COR-L47 (cell line): ENCODE data around the gene S100A2.

Experiments used
- DNase-seq: peaks from one replicate; lab custom pipeline; 2025; lab: John Stamatoyannopoulos, UW

Gene S100A2

DNA sequence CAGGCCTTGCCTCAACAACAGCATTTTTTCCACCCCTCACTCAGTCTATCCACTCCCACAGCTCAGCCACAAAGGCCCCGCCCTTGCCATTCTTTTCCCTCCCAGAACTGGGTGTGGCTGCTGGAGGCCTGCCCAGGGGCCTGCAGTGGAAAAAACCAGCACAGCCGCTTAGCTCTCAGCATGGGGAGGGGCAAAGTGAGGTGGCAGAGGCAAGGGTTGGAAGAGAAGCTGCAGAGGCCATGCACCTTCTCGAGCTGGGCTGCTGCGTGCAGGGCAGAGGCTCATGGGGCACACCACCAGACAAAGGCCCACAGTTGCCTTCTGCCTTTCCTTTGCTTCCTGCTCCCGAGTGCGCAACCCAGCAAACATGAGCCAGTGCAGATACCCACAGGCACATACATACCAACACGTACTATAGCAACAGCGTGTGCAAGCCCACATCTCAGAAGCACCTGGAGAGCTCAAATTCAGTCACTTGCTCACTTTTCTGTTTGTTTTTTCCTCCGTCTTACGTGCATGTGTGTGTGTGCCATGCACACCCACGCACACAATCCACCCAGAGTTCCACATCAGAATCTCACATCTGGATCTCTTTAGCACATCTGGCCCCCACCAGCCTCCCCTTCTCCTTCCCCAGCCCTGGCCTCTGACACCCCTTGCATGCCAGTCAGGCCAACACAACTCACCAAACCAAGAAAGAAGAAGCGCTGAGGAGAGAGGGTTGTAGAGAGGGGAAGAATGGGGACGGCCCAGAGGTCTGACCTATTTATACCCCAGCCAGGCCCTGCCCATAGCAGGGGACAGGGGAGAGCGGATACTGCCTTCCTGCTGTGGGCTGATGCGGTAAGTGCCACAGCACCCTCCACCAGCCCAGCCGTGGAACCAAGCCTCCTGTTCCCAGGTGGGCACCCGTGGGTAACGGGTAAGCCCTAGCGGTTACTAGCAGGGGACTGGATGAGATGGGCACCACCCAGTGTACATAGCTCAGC, 20.3 kb downstream of the S100A2 start, which contains the start of gene S100A4:
Gene S100A4 (minus strand): TSS at position 740 of the 989 bp plus-strand sequence. CDS start 1,012 bp downstream, outside the sequence.
- DNase-seq, result peak; percentile 95

DNA sequence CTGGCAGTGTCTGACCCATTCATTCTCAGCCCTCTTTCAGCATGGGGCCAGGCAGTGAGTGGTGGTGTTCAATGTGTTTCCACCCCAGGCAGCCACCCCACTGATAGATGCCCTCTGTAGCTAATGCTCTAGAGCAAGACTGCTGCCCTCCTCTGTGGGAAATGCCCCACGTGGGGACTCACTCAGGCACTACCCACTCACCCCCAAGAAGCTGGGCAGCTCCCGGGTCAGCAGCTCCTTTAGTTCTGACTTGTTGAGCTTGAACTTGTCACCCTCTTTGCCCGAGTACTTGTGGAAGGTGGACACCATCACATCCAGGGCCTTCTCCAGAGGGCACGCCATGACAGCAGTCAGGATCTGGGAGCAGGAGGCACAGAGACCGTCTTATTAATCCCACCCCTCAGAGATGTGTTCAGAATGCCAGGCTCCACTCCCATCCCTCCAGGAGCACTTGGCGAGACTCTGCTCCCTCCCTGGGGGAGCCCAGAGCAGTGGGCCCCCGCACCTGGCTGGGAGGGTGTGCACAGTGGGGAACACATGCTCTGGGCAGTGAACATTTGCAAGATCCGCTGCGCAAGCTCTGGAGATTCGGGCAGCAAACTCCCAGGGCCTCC, 21.1 kb downstream of the S100A2 start:
- DNase-seq, result no peak

DNA sequence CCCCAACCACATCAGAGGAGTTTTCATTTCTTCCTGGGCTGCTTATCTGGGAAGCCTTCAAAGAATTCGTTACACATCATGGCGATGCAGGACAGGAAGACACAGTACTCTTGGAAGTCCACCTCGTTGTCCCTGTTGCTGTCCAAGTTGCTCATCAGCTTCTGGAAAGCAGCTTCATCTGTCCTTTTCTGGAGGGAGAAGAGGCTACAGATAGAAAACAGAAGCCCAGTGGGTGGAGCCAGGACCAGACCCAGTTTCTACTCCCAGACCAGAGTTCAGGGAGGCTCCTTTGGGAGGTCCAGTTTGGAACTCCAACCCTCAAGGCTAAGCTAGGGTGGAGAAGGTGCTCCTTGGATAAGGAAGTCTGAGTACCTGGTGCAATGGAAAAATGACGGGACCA, 21.9 kb downstream of the S100A2 start:
- DNase-seq, result no peak

DNA sequence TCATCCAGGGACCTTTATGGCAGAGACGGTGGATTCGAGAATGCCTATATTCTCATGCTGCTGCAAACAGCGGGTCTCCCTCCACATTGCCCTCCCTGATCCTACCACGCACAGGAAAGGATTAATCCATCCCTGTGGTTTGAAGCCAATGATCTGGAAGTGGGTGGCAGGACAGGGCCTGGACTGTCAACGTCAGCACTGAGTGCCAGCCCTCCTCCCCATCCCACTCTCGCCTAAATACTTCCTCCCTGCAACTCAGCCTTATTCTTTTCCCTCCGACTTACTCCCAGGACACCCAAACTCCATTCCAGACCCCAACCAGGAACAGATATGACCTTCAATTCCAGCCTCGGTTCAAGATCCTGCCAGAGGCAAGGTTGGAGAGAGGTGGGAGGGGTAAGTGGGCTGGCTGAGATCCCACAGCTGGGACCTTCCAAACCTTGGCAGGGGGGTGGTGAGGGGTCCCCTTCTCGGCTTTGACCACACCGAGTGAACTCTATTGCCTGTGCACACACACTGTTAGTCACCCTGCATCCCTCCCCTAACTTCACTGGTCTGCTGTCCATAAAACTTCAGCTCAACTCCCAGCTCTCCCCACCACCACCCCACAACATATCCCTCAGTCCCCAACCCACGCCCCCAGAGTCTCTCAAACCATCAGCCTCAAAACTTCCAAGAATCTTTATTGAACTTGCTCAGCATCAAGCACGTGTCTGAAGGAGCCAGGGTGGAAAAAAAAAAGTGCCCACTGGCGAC, 22.5 kb downstream of the S100A2 start:
- DNase-seq, result no peak

DNA sequence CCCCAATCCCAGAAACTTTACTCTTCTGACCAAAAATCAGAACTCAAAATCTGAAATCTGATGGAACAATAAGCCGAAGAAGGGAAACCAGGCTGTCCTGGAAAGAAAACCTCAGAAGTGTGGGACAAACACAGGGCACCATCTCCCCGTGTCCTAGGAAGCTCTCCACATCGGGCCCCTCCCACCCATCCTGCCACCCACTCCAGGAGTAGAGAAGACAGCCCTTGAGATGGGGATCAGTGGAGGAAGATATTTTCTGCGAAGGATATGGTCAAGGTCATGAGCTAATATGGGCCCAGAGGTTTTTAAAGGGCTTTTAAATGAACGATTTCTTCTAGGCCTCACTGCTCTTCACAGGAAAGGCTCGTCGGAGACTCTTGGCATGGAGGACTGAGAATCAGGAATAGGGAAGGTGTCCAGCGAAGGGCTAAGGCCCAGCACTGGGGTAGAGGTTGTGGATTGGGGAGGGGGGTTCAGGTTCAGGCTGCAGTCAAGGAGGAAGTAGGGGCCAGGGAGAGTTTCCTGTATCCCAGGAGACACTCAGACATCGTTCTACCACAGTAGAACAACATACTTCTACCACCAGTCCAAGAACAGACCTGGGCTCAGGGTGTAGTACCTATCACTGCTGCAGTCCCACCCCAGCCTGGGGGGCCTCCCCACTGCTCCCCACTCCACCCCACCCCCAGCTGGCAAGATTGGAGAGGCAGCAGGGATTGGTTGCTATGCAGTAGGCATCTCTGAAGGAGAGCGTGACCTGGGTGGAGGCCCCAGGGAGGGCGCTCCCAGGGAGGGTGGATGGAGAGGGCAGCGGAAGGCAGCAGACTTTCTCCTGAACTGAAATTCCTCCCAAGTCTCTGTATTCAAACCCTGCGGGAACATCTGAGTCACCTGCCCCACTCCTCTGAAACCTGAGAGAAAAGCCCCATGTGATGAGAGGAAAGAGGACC, 23.7 kb downstream of the S100A2 start:
- DNase-seq, result no peak

DNA sequence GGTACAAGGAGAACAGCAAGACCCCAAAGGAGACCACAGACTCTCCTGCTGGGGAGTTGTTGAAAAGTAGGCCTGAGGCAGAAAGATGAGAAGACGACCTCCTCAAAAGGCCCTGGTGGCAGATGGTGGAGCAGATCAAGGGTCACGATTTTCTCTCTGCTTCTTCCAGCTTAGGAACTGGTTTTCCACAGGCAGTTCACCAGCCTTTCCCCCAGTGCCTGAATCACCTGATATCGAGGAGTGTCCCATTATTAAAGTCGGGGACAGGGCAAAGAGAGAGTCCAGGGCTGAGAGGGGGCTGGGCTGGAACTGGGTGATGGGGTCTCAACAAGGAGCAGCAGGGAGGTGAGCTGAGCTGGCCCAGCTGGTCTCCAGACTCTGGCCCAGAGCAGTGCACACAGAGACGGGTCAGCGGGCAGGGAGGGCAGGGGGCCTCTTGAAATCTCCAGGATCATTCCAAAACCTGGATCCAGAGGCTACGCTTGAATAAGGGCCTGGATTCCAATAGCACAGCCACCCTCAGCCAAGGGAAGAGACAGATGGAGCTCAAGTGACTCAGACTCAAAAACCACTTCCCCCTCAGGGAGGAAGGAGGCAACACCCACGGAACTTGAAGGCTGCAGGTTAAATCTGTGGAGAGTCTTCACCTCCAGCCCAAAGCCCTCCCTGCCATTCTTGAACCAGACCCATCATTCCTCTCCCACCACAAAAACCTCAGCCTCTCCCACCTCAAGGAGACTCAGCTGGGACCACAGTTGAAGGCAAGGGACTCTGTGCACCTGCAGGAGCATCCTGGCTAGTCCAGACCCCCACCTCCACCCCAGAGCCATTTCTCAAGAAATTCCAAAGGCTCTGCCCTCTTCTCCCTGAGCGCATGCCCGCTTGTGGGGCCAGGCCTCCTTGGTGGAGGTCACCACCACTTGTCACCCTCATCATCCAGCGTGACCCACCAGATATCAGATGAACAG, 25.0 kb downstream of the S100A2 start, which contains the start of gene S100A5:
Gene S100A5 (minus strand): TSS at position 541 of the 968 bp plus-strand sequence. CDS start 743 bp downstream, outside the sequence.
- no peak for DNase-seq

DNA sequence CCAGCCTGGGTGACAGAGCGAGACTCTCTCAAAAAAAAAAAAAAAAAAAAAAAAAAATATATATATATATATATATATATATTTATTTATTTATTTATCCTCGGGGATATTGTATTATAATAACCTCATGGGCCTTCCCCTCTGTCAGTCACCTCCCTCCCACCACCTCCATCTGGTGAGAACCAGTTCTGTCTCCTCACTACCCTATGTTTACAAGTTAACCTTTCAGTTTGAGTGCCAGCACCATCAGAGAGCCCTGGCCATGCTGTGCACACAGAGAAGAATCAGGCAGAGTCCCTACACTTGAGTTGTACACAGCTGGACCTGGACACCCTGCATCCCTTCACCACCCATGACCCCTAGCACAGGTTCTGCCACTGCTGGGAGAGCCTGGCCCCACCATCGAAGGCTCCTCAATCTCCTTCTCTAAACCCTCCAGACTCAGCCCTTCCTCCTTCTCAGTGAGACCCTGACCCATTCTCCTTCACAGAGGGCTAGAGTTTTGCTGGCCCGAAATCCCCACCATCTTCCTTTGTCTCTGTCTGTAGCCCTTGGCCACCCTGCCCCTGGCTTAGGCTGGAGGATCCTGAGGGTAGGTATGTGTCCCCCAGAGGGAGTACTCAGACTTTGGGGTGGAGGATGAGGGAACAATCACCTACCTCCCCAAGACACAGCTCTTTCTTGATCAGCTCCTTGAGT, 26.1 kb downstream of the S100A2 start:
- no peak for DNase-seq

DNA sequence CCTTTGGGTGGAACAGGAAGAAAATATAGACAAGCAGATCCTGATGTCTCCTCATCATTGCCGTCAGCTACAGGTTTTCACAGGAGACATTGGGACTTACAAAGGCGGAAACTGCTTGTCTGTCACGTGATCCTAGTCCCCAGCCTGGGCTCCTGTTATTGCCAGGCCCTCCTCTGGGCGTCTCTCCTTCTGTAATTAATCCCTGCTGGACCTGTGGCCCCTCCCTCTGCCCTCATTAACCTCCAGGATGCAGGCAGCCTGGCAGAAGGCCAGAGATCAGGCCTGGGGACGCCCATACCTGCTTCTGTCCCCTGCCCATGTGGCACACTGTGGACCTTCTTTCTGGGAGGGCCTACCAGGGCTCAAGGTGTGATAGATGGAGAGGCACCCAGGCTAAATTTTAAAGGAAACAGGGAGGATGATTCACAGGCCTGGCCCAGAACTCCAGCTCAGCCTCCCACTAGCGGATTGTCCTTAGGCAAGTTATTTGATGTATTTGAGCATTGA, 27.3 kb downstream of the S100A2 start:
- DNase-seq, result no peak

DNA sequence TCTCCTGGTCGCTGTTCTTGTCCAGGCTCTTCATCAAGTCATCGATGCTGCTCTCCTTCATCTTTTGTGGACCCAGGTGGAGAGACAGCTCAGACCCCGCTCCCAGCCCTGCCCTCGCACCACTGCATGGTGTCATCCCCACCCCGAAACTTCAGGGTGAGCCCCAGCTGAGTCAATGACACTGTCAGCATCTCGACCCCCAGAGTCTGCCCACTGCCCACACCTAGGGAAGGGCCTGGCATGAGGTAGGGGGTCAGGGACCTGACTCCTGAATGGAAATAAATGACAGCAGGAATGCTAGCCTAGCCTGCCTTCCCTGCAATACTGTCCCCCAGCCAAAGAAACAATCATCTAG, 28.3 kb downstream of the S100A2 start:
- no peak for DNase-seq

DNA sequence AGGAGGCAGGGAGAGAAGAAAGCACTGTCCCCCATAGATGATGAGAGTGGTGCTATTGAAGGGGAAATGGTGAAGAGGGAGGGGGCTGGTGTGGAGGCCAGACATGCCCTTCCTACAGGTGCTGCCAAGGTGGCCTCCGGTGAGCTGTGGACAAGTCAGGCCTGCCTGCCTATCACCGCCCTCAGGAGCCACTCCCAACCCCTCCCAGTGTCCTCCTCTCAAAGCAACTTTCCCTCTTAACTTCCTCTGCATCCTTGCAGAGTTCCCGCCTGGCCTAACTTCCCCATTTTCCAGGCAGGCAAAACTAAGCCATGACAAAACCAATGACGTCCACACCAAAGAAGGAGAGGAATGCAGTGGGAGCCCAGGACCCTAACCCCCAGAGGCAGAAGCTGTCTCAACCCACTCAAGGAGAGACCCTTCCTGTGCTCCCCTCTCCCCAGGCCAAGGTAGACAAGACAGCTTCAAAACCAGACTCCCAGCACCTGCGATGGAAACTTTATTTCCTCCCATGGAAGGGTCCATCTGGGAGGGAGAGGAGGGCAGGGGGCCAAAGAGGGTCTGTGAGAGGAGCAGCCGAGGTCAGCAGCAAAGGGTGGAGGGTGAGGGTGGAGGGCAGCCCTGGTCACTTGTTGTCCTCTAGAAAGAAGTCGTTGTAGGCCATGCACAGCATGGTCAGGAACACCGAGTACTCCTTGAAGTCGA, 28.8 kb downstream of the S100A2 start:
- DNase-seq, result no peak

DNA sequence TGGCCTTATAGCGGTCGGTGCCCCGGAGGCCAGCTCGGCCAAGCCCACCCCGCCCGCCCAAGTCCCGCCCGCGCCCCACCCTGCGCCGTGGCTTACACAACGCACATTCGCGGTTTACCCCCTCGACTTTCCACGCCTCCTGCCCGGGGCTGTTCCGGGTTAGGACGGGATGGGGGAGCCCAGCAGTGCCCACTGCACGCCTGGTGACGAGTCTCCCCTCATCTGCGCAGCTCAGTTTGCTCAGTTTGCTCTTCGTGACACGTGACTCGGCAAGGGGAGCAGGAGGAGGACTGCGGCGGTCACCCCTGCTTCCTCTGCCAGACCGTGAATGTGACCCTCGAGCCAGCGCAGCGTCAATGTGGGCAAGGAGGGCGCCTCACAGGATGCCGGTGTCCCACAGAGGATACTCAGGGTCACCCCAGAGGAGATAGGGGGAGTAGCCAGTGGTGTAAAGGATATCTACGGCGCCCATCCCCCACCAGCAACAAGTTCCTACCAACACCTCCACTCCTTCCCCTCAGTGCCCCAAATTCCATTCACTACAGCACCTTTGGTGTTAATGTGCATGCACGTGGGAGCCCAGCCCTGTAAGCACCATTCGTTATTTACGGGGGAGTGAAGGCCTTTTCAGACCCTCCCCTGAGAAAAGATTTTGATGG, 29.5 kb downstream of the S100A2 start:
- DNase-seq, result peak; percentile 69

DNA sequence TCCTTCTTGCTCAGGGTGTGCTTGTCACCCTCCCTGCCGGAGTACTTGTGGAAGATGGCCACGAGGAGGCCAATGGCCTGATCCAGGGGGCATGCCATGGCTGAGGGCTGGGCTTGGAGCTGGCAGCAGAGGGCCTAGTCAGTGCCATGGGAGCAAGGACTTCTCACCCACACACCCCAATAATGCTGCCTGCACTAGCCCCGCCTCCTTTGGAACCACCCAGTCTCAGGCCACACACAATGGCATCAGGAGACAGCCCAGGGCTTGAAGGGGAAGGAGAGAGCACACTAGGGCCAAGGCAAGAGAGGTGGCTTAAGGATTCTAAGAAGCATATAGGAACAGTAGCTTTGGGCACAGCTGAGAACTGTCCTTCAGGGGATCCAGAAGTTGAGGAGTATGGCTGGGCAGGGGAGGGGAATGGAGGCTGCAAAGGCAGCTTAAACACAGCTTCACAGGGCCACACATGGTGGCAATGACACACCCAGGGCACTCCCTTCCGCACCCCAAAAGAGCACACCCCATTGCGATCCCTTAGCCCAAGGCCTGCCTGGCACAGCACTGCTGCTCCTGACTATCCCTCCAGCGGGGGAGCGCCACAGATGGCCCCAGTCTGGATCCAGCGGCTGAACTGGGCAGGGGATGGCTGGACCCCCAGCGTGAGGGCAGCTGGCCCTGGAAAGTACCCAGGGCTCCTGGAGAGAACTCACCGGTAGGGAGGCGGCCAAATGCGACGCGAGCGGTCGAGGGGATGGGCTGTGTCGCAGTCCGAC, 30.2 kb downstream of the S100A2 start, which contains the start of gene S100A6:
Gene S100A6 (minus strand): TSS at position 750 of the 770 bp plus-strand sequence. CDS start 652 bp downstream, at position 98.
- DNase-seq, result no peak

DNA sequence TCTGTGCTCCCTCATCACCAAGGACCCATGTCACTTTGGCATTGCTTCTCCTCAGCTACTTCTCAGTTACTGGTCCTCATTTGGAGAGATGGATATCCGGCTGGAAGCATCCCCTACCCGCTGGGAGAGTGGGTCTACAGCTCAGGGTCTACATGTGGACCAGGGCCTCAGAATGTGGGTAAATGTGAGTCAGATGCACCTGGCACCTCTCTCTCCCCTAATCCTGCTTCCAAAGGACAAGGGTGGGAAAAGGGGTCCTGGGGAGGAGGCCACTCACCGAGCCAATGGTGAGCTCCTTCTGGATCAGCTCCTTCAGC, 30.8 kb downstream of the S100A2 start:
- no peak for DNase-seq

DNA sequence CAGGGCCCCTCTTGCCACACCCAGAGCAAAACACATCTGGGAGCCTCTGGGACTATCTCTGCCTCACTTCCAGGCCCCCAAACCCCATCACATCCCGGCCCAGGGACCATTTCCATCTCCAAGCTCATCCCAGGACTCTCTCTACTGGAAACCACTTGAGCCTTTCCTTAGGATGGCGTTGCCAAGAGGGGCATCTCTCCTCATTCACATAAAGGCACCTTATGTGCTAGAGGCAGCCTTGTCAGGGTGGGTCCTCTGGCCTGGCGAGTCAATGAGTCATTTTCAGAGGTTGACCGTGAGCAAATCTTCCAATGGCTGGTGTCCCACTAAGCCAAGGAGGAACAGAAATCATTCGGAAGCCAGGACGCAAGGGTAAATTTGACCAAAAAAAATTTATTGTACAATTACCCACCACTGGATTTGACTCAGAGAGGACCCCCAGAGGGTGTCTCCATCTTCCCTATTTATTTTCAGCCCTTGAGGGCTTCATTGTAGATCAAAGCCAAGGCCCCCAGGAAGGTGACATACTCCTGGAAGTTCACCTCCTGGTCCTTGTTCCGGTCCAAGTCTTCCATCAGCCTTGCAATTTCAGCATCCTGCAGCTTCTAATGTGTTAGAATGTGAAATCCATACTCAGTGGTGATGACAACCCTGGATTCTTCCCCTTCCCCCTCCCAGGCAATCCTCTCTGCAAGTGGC, 31.3 kb downstream of the S100A2 start:
- no peak for DNase-seq

DNA sequence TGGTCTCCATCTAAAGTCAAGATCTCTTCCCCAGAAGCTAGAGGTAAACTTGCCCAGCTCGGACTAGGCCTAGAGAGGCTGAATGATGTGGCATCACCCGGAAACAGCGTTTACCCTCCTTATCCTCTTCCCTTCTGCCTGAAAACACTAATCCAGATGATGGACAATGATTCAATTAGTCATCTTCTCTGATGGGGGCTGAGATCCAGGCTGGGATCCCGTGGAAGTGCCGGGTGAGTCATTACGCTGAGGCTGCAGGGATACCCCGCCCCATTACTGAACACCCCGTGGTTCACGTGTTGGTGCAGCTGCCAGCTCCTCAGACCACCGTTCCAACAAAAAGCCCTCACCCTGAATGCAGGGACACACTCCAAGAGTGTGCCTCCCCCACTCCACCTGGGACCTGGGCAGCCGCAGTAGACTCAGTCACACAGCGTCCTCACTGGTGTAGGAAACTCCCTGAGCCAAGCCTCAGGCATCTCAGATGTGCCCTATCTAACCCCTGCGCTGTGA, 31.9 kb downstream of the S100A2 start:
- peak; percentile 56 for DNase-seq
